HG03066 (cell line): ENCODE measurements around the gene TRAPPC6A.

ENCODE experiments used
- ATAC-seq: cut with Tn5 transposase; IDR thresholded peaks from one replicate; pipeline ENCODE4 v1.9.1; 2021; ENCODE audit warnings: low read depth; ENCODE audit not compliant: unreplicated experiment

TRAPPC6A gene

DNA sequence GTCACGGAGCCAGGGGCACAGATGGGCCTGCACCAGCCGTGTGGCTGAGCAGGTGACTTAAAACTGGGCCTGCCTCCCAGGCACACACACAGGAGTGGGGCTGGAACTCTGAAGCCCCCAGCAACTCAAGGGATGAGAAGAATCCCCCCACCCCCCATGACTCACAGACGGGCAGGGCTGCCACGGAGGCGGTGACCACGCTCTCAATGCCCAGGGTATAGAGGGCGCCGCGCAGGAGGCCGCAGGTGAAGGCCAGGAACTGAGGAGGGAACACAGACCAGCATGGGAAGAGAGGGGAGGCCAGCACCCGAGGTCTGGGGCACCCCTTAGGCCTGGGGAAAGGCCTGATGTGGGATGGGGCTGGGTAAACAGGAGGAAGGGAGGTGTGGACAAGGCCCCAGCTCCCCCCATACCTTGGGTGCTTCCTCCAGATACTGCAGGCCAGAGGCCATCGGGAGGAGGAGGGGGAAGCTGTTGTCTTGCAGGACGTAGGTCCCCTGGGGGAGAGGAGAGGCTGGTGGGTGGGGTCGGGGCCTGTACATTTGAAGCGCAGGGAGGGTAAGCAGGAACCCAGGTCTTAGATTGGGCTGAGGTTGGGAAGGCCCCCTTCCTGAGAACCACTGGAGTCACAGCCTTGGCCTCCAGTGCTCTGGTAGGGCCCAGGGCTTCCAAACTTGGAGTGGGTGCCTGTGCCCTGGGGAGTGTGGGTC lies 14.1 kb downstream of the TRAPPC6A start:
- no peak for ATAC-seq

DNA sequence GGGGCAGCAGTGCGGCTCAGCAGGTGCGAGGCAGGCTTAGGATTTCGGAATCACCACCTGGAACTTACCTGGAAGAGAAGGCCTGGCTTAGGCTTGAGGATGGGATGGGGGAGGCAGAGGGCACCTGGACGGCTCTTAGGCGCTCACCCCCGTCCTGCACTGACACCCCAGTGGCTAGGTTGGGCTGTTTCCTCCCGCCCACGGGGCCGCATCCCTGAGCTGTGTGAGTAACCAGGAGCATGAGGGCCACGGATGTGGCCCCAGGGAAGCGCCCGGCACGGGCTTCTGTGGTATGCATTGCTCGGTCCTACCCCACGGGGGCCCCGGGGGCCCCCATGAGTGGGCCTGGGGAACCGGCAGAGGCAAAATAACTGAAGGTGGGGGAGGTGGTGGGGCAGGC lies 14.9 kb downstream of the TRAPPC6A start:
- no peak for ATAC-seq

DNA sequence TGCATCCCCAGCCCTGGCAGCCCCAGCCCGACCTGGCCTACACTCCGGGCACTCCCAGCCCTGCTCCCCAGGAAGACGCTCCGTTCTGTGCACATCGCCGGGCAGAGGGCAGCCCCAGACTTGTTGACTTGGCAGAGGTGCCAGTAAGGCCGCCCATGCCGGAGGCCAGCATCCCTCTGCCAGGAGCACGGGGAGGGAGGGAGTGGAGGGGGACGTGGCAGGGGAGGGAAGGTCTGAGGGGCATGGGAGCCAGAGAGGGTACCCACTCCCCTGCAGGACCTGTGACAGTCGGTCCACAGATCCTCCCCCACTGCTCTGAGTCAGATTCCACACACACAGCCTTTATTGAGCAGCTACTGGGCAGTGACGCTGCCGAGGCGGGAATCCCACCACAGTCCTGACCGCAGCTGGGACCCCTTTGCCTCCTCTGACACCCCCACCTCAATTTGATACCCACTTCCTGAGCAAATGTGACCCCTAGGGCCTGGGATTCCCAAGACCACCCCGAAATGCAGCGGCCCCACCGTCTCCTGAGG lies 15.4 kb downstream of the TRAPPC6A start:
- ATAC-seq = no peak

DNA sequence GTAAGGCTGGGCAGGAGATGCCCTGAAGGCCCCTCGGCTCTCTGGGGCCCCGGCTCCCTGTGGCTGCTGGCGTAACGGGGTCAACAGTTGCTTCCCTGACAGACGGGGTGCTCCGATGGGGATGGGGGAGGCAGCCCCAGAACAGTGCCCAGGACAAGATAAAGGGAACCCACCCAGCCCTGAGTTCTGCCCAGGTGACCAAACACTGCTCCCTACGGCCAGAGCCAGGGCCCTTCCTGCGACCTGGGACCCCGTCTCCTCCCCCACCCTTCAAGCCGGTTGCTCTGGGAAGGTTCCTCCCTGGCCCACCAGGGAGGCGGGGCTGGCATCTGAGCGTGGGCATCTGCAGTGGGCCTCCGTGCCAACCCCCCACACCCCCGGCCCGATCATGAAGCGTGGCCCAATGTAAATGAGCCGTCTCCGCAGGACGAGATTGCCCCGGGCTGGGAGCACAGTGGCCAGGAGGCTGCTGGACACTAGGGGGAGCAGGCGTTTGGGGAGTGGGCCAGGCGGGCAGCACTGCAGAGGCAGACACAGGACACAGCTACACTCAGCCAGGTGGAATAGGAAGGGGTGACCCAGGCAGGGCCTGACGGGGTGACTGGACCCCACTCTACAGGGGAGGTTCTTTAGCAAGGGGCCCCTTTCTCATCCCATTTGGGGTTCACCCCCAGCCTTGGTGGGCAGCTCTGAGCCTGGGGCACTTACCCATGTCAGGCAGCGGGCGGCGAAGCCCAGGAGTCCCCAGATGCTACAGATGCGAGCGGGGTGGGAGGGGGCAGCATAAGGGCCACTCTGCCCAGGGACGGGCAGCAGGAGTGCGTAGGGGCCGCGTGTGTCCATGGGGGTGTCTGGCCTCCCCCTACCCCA lies 16.1 kb downstream of the TRAPPC6A start:
- ATAC-seq = no peak

DNA sequence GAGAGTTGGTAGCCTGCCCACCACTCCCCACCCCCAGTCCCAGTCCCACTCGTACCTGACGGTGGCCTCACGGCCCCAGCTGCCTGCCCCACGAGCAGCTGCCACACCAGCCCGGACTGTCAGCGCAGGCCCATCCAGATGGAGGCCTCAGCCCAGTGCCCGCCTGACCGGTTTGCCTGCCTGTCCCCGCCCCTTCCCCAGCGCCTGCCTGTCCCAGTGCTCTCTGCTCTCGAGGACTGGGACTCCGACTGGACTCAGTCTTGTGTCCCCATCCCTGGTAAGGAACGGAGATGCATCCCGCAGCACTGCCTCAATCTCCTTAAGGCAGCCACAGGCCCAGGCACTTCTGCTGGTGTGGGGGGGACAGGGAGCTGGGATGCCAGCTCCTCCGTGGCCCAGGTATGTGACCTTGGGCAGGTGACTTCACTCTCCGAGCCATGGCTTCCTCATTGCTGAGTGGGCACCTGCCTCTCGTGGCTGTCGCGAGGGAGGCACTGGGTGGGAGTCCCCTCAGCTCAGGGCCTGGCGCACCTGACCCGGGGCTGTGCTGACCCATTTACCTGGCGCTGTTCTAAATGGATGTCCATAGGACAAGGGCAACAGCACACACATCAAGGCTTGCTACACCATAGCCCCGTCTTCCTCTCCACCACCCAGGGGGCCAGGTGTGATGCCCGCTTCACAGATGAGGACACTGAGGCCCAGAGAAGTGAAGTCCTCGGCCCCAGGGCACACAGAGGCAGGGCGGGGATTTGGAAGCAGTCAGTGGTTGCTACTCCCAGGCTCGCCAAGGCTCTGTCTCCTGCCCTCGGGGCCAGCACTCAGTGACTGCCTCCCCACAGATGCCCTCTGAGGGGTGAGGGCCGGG lies 16.9 kb downstream of the TRAPPC6A start, which contains the start of gene NKPD1:
NKPD1 (minus strand) TSS at position 113 of the 868 bp plus-strand sequence. CDS start 832 bp downstream, outside the sequence.
- ATAC-seq = no peak

DNA sequence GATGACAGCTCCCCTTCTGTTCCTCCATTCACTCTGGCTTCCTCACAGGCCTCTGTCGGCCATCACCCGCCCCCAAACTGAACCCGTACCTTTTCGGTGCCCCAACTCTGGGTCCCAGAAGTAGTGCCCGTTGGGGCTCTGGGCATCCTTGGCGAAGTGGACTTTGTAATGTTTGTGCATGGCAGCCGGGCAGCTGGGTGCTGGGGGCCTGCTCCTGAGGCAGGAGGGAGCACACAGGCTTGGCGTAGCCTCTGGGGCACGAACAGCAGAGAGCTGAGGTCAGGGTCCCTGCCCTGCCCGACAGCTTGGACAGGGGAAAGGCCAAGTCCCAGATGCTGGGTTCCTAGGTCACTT lies 18.1 kb downstream of the TRAPPC6A start:
- ATAC-seq = no peak

DNA sequence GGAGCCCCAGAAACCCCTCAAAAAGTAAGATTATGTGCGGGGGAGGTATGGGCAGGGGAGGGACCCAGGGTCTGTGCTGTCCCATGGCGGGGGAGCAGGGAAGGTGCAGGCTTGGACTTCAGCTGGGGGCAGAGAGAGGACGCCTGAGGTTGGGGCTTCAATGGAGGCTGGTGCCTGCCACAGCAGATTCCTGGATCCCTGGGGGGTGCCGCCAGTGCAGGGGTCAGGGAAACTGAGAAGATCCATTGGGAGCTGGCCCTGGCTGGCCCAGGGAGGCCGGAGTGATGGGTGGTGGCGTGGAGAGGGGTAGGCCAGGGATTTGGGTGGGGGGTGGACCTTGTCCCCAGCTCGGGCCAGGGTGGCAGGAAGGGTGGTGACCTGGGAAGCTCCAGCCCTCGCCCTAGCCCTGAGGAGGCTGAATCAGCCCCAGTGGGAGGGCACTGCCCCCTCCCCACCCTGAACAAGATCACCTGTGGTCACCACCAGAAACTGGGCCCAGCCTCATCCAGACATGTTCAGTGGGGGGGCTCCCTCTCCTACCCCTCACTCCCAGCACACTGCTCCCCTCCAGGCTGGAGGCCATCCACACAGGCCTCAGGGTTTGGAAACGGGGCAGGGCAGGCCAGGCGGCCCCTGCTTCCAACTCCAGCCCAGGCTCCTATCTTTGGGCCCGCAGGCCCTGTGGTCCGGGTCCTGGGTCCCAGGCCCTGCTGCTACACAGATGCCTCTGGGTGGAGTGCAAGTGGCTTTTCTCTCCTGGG lies 18.6 kb downstream of the TRAPPC6A start:
- no peak for ATAC-seq

DNA sequence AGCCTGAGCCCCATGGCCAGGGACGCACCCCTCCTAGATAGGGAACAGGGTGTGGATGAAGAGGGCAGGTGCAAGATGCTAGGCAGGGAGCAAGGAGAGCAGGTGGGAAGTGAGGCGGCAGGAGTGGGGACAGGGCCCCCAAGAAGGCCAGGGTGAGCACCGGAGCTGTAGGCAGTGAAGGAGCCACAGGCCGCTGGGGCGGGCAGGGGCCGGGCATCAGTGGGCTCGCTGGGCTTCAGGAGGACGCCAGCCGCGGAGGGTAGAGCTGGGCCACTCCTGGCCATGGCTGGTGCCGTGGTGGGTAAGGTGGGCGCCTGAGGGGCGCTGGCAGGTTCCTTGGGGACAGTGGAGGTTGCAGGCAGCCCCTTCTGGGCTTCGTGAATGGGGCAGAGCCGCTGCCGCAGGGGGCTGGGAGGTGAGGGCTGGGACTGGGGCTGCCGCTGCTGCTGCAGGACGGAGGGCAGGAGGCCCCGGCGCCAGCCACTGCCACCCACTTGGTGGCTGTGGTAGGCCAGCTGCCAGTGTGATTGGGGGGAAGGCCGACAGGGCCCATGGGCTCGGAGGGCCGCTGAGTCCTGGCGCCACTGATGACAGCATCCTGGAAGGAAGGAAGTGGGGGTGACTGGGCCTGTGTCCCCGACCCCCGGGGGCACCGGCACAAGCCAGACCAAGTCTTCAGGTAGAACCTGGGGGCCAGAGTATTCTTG lies 19.4 kb downstream of the TRAPPC6A start:
- ATAC-seq = no peak

DNA sequence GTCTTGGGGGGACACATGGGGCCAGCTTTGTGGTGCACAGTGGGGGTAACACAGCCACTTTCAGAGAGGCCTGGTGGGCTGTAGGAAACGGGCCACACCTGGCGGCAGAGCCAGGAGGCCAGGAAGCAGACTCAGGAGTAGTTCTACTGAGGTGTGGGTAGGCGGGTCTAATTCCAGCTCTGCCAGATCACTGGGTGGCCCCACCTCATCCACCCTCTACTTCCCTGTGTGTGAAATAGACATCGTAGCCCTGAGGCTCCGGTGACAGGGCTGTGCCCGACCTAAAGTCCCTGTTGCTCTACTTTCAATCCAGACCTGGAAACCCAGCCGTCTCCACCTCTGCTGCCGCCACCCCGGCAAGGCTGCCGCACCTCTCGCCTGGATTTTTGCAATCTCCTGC lies 21.3 kb downstream of the TRAPPC6A start:
- ATAC-seq = no peak

DNA sequence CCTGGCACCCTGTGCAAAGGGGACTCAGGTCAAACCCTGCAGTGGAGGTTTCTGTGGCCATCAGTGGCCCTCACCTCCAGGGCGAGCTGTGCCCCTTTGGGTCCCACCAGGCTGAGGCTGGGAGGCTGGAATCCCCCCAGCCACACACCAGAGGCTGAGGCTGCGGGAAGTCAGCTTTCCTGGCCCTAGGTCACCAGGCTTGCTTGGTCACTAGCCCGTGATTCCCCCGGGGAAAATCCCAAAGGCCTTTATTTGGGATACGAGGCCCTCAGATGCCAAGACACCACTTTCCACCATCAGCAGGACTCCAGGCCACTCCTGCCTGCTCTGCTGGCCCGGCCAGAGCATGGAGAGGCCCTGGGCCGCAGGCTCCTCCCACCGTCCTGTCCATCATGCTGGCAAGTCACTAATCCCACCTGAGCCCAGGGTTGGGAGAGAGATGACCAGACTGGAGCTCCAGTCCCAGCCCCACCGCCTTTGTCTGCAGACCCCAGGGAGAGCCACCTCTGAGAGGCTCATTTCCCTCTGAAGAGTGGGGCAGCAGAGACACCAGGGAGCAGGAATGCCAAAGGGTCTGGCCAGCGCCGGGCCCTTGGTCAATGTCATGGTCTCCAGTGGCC lies 21.9 kb downstream of the TRAPPC6A start:
- no peak for ATAC-seq

DNA sequence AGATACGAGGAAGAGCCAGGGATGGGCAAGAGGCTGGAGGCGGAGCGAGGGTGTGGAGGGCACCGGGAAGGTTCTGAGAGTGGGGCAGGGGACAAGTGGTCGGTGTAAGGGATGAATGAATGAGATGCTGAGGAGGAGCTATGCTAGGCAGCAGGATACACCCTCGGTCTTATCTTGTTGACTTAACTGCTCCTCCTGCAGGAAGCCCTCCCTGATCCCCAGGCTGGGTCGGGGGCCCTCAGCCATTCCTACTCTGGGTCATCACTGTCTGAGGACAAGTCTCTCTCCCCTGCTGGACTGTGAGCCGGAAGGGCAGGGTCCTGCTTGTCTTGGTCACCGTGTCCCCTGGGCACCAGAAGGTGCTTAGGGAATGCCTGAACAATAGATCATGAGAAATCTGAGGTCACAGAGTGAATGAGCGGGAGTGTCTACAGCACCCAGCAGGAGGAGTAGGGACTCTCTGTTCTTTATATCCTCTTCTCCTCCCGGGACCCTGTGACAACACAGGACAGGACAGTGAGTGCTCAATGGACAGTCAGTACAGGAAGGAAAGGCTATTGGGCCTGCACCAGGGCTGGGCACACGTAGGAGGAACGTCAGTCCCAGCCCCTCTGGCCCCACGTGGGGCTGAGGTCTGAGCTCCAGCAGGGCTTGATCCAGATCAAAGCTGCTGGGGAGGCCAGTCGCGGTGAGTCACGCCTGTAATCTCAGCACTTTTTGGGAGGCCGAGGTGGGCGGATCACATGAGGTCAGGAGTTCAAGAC lies 23.8 kb downstream of the TRAPPC6A start:
- ATAC-seq = no peak

DNA sequence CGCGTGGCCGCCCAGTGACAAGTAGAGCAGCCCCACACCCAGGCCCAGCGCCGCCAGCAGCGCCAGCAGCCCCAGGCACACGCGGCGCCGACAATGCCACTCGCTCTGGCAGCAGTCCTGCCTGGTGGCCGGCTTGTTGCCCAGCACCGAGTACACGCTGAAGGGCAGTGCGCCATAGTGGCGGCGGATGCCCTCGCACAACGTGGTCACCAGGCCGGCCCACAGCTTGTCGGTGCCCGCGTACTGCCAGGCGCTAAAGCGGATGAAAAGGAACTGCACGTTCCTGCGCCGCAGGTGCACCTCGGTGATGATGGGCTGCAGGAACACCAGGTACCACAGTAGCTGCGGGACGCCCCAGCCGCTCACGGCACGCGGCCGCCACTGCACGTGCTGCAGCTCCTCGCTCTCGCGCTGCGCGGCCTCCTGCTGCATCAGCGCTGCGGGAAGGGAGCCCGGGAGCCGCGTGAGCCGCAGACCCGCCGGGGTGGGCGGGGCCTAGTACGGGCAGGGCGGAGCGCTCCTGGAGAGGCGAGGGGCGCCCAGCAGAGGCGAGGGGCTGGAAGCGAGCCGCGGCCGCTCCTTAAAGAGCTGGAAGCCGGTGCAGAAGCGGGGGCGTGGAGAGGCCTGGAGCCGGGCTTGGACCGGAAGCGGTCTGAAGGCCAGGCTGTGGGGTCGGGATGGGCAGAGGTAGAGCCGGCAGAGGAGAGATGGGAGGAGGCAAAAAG lies 24.5 kb downstream of the TRAPPC6A start:
- no peak for ATAC-seq

DNA sequence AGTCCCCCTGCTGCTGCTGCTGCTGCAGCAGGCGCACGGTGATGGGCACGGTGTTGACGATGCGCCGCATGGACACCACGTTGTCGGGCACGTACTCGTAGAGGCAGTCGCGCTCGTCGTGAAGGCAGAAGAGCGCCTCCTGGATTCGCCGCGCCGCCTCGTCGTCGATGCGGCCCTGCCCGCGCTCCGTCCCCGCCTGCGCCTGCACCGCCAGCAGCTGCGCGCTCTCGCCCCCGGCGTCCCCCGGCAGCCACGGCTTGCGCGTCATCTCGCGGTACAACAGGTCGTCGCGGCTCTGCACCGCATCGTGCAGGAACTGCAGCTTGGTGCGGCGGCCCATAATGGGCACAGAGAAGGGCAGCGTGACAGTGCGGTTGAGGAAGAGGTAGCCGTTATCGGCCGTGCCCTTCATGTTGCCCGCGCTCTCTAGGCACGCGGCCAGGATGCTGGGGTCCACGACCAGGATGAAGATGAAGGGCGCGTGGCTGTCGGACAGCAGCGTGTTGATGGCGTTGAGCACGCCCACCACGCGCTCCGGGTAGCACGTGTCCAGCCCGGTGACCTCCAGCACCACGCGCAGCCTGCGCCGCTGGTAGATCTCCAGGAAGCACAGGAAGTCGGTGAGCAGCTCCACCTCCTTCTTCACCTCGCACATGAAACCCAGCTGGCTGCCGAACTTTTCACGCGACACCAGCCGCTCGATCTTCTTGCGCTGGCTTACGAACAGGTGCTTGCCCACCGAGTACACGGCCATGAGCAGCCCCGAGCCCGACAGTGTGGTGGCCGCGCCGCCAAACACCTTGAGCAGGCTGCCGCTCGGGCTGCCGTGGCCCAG lies 25.3 kb downstream of the TRAPPC6A start:
- ATAC-seq = no peak

DNA sequence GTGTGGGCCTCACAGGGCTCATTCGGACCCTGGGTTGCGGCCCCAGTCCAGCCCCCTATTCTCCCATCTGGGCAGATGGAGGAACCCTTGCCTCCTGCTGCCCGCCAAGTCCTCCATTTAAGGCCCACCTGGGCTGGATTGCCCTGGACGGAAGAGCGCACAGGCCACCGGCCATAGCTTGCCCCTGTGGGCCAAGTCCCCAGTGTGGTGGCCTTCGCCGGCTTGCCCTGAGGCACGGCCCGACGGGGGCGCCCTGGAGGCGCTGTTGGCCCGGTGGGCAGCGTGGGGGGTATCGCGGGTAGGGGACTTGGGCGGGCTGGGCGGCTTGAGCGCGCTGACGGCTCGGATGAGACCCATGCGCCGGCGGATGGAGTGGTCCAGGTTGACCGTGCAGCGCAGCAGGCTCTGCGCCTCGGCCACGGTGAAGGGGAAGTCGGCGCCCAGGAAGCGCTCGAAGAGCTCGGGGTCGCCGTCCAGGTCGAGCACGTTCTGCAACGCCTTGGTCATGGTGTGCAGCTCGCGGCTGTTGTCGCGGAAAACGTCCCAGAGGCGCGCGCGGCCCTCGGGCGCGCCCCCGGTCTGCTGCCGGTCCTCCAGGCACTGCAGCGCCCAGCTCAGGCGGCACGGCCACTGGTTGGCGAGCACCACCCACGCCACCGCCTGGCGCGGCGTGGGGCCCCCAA lies 26.1 kb downstream of the TRAPPC6A start:
- ATAC-seq = no peak

DNA sequence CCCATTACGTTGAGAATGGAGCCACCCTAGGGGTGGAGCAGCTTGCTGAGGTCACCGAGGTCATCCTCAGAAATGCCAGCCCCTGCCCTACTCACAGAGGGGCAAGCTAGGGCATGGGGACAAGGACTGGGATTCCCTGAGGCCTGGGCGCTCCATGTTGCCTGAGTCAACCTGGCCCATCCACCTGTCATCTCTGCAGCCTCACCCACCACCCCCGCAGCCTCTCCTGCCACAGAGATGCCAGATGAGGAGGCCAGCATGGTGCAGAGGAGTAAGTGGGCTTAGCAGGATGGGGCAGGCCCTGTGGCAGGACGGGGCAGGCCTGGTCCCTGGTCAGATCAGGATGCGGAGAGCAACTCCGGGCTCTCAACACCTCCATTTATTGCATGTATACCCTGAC lies 26.7 kb downstream of the TRAPPC6A start:
- no peak for ATAC-seq

DNA sequence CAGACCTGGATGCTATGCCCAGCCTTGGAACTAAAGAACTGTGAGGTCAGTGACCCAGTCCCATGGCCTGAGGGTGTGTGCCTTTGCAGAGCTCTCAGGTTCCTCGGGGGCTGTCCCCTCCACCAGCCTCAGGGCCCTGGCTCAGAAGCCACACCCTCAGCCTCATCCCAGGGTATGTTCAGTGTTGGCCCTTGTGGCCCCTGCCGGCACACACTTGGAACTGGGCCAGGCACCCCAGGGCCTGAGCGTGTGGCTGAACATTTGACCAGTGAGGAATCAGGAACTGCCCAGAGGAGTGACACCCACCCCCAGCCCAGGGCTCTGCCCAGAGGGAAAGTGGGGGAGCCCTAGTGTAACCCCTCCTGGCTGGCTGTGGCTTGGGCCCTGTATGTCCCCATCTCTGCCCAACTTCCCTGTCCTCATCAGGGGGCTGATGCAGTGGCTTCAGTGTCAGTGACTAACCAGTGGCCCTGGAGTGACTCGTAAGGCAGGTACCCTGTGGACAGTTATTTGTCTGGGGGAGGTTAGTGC lies 27.2 kb downstream of the TRAPPC6A start:
- no peak for ATAC-seq
